ENCODE data around the gene FBXO44.

Gene FBXO44

DNA sequence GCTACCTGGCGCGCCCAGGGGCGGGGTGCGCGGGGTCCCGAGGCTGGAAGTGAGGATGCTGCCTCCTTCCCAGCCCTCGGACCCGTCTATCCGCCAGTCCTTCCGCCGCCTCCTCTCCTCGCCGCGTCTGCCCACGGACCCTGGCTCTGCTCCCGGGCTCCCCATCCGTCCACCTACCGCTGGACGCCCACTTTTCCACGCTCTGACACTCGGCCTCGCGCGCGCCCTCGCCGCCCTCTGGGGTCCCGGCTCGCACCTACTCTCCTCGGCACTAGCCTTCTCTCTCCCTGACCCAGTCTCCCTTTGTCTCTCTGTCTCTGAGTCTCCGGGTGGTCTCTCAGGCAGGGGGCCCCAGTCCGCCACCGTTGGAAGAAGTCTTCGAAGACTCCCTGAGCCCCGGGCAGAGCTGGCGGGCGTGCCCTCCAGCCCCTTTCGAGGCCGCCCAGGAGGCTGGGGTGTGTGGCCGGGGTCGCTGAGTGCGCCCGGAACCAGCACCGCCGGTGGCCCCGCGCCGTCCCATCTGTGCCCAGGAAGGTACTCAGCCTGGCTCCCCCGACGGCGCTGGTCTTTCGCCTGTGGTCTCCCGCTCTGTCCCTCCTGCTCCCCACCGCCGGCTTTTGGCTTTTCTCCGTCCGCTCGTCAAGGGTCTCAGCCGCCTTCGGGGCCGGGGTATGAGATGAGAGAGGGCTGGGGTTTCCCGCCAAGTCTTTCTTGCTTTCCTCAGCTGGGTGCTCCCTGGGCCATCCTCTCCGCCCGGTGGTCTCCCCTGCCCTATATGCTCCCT lies 37.4 kb downstream of the FBXO44 start:
- no peak for DNase-seq

DNA sequence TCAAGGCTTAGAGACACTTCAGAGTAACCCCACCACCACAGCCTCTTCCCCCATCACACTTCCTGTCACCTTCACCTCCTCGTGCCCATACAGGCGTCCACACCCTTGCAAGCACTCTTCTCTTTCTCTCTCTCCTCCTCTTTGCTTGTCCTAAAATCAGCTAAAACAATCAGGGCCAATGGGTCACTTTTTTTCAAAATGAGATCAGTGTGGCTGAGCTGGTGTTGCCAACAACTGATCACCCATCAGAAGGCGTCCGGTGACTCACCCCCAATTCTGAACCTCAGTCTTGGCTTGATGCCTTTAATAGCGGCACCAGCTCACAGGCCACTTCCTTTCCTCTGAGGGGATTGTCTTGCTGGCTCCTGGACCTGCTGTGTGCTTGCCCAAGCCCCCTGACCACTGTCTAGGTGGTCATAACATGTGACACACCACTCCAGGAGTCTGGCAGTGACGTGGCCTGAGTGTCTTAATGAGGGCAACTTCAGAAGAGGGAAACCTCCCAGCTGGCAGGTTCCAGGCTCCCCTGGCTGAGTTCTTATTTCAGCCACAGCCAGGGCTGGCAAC lies 38.4 kb downstream of the FBXO44 start:
- no peak for DNase-seq

DNA sequence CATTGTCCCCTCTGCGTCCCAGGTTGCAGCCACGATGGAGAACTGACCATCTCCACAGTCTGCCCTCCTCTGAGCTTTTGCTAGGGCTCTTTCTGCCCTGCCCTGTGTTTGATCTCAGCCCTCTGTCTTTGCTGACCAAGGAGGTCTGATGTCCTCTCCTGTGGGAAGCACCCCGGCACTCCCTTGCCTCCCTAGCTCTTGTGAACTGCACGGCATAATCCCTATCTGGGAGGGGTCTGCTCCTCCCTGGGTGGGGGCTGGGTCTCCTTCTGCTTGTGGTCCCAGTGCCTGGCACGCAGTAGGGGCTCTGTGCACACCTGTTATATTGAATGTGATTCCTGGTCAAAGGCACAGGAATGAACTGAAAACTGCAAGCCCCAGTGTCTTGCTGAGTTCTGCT lies 39.2 kb downstream of the FBXO44 start:
- no peak for DNase-seq

DNA sequence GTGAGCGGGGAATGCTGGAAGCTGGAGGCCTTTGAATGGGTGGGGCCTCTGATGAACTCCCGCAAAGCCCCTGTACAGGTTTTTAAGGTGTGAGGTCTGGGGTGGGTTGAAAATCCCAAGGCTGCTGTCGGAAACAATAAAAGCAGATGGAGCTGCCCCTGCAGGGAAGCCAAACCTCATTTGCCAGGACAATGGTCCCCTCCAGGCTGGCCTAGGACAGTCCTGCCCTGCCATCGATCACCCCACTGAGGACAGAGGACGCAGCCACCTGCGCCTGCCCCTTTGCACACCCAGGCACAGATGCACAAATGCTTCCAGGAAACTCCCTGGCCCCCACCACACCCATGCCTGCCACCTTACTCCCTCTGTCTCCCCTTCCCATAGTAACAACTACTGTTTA lies 41.2 kb downstream of the FBXO44 start:
- no peak for DNase-seq

- DNase-seq: no peak
Measured at GRCh38 chr1:11697188-11697892, 42.7 kb downstream of the FBXO44 start.

- DNase-seq: no peak
Measured at GRCh38 chr1:11697893-11698210, 43.2 kb downstream of the FBXO44 start.

GRCh38 chr1:11700601-11701467 lies 46.2 kb downstream of the FBXO44 start:
- DNase-seq: no peak

- no peak for DNase-seq
Measured at GRCh38 chr1:11701551-11701961, 46.9 kb downstream of the FBXO44 start.

DNA sequence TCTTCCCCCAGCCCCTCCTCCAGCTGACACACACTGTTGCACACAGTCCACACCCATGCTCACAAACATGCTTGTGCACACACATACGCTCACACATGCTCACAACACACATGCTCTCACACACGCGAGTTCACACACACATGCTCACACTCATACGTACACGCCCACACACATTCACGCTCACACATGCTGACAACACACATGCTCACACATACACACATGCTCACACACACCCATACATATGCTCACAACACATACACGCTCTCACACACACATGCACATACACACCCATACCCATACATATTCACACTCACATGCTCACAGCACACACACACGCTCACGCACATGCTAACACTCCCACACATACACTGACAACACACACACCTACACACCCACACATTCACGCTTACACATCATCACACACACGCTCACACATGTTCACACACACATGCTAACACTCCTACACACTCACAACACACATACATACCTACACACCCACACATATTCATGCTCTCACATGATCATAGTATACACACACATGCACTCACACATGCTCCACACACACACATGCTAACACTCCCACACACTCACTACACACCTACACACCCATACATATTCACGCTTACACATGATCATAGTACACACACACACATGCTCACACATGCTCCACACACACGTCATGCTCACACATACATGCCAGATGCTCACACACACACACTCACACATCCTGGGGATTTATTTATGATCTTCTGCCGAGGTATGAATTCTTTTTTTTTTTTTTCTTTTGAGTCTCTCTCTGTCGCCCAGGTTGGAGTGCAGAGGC lies 47.5 kb downstream of the FBXO44 start:
- no peak for DNase-seq

DNA sequence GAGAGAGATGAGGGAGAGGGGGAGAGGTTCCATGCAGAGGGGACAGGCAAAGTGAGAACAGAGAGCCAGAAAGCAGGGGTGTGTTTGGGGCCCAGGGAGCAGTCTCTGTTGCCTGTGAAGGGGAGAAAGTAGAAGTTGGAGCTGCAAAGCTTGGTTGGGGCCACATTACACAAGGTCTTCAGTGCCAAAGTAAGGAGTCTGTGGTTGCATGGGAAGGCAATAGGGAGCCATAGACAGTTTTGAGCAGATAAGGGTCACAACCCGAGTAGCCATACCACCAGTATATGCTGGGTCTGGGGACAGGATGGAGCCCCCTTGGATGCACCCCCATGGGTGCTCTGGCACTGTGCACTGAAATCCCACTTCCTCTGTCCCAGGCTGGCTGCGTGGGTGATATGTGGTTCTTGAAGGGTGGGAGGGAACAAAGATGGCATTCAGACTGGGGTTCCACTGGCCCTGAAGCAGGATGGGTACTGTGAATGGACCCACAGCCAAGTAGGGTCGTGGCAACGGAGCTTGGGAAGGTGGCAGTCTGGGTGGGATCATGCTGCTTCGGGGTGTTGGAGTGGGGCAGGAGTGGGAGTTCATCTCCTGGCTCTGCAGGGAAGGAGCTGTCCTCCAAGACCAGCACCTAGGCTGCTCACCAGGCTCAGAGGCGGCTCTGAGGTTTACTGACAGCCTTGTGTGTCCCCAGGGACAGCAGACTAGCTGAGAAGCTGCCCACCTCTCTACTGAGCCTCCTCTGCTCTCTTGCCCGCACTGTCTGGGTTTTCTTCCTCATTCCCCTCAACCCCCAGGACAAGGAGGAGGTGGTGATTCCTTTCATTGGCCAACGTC lies 48.9 kb downstream of the FBXO44 start:
- DNase-seq: no peak

GRCh38 chr1:11704194-11704529 lies 49.5 kb downstream of the FBXO44 start:
- DNase-seq: no peak

- DNase-seq: no peak
Measured at GRCh38 chr1:11704691-11705475, 50.2 kb downstream of the FBXO44 start.

DNA sequence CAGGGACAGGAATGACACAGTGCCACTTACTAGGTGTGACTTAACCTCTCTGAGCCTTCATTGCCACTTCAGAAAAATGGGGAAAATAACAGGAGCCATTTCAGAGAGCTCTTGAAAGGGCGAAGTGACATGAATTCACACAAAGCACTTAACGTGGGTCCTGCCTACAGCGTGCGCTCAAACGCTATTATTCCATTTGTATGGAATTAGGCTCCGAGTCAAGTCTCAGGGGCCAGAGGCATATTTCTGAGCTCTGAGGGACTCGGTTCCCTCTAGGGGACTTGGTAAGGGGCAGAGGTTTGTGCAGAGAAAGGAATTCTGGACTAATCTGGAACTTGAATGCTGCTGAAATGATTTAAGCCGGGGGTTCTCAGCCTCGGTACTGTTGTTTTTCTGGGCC lies 50.9 kb downstream of the FBXO44 start:
- no peak for DNase-seq

- no peak for DNase-seq
Measured at GRCh38 chr1:11706292-11706691, 51.6 kb downstream of the FBXO44 start.

- DNase-seq: no peak
Measured at GRCh38 chr1:11707621-11708276, 53.1 kb downstream of the FBXO44 start.

- no peak for DNase-seq
Measured at GRCh38 chr1:11708554-11709350, 54.1 kb downstream of the FBXO44 start.

- DNase-seq: no peak
Measured at GRCh38 chr1:11711490-11711889, 56.8 kb downstream of the FBXO44 start.

DNA sequence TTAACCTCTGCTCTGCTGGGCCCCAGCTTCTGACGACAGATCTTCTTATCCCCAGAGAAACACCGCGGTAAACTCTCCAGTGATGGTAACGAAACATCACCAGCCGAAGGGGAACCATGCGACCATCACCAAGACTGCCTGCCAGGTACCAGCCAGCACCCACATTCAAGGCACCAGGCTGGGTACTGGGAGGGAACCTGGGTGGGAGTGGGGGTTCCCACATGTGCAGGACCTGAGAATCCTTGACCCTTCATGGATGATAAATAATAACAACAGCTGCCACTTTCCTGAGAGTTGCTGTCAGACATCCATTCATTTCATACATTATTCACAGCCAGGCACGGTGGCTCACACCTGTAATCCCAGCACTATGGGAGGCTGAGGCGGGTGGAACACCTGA lies 57.6 kb downstream of the FBXO44 start:
- DNase-seq: no peak

All from NCI-H1930 (cell line).